Activated CD8-positive, alpha-beta memory T cell treated with anti-CD3 and anti-CD28 coated beads, Interleukin-2, amount 50 U/mL, for 4 hours (primary cell): ENCODE results near the gene ST8SIA3.

Source experiments
- DNase-seq: peaks from one replicate; pipeline ENCODE4 v3.0.0-alpha.2; 2020

The ST8SIA3 gene

DNA sequence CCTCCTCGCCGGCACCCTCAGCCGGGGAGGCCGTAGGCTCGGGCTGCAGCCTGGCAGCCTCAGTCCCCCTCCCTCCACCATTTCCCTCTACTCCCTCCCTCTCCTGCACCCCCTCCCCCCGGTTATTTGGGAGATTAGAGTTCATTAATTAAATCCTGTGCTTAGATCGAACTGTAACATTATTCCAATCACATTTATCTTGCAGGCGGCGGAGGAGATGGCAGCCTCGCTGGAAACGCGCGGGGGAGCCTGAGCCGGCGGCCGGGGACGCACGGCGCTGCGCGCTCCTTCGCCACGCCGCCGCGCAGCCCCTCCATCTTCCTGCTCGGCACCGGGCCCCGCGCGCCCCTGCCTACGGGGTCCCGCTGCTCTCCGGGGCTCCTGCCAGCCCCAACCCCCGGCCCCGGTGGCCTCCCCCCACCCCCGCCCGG, at the start of gene ST8SIA3:
Gene ST8SIA3 (plus strand): TSS at position 287 of the 431 bp plus-strand sequence. CDS start 290 bp downstream, outside the sequence.
- DNase-seq = no peak

- DNase-seq = no peak
Observed at GRCh38 chr18:57311472-57311871, 40.9 kb upstream of the ST8SIA3 start.

DNA sequence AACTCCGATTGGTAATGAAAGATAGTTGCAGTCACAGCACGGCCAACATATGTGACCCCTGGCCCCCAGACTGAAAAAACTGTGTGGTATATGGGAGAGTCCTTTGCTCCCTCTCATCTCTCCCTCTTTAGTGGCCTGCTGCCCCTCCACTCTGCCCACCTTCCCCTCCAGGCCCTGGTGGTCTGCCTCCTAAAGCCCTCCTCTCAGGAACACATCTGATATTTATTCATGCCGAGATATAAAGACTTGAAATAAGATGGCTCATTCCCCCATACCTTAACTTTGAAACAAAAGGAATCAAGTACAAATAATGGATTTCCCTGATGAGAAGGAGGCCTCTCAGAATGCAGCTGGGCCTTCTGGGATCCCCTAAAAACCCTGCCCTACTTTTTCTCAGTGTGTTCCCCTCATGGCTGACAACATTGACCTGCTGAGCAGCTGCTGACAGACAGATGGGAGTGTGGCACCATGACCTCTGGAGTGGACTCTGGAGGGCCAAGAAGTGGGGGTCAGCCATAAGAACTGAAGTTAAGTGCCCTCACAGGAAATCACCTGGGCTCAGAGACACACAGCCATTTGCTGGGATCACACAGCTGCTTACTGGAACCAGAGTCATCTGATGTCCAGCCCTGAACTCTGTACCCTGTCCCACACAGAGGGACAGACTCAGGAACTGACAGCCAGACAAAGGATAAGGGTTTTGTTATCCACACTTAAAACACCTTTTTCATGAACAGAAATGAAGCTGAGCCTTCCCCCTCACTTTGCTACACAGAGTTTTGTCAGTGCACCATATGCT, 39.8 kb upstream of the ST8SIA3 start:
- DNase-seq = no peak

DNA sequence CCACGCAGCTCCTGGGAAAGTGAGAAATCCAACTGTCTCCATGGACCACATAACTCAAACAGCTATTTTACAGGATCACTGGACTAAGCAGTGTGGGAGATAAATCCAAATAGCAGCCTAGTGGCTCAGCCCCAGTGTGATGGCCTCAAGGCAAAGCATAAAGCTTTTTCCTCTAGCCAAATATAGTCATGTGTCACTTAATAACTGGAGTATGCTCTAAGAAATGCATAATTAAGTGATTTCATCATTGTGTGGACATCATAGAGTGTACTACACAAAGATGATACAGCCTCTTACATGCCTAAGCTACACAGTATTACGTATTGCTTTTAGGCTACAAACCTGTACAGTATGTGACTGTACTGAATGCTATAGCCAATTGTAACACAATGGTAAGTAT, 31.8 kb upstream of the ST8SIA3 start:
- no peak for DNase-seq

- DNase-seq = no peak
Observed at GRCh38 chr18:57325491-57326166, 26.7 kb upstream of the ST8SIA3 start.

GRCh38 chr18:57326718-57327323, 25.5 kb upstream of the ST8SIA3 start:
- no peak for DNase-seq

- no peak for DNase-seq
Observed at GRCh38 chr18:57328665-57329064, 23.7 kb upstream of the ST8SIA3 start.

- DNase-seq = no peak
Observed at GRCh38 chr18:57329856-57330255, 22.5 kb upstream of the ST8SIA3 start.

DNA sequence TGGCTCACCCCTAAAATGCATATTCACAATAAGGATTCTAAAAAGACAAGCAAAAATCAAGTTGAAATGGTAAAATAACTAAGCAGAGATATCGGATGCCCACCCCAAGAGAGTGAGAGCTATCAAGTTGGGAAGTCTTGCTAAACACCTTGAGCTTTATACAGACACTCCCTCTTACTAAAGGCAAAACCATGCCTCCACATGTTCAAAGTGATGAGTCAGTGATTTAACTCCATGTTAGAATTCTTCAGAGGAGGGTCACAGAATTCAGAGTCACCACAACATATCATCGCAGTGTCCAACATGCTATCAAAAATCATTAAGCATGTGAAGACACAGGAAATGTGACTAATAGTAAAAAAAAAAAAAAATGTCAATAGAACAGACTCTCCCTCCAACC, 20.6 kb upstream of the ST8SIA3 start:
- DNase-seq = no peak

DNA sequence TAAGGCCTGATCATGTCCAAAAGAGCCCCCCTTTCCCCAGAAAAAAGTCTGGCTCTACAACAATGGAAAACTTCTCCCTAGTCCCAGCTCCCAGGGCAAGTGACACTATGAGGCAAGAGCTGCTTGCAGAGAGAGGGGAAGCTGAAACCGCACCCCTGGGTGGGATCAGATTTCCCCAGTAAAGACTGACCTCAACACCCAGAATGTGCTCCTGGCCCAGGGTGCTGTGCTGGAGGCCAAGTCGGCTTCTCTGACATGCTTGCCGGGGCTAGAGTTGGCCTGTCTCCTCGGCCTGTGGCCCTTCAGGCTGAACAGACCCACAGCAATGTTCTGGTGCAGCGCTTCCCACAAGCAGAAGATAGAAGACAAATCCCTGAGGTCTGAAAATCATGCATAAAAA, 18.4 kb upstream of the ST8SIA3 start:
- no peak for DNase-seq

- DNase-seq = no peak
Observed at GRCh38 chr18:57334383-57334782, 18.0 kb upstream of the ST8SIA3 start.

DNA sequence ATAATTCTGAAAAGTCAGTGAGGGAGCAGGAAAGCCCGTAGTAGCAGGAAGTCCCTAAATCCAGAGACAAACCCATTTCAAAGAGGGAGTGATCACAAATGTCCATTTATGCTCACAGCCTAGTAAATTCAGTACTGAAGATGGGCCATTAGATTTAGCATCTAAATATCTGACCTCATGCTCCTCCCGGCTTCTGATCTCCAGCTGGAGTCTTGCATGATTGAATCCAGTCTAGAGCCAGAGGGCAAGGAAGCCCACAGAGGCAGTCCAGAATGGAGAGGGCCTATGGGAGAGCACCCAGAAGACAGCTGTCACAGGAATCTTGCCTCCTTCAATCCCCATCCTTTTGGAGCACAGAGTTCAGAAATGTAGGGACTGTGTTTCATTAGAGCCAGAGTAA, 16.0 kb upstream of the ST8SIA3 start:
- no peak for DNase-seq

DNA sequence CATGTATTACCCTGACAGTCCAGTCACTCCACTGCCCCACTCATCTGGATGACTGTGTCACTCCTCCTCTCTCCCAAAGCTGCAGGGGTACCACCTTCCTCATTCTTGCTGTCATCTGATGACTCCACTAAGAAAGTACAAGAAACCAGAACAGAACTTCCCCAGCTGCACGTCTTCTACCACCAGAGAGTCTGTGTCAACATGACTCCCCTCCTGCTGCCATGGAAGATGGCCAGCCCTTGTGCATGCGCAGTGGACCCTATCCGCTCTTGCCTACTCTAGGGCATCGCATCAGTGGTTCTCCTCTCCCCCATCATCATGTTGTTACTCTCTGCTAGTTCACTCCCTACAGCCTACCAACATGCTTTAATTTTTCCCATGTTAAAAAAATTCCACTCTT, 14.5 kb upstream of the ST8SIA3 start:
- DNase-seq = no peak

- DNase-seq = no peak
Observed at GRCh38 chr18:57343833-57344232, 8.5 kb upstream of the ST8SIA3 start.

DNA sequence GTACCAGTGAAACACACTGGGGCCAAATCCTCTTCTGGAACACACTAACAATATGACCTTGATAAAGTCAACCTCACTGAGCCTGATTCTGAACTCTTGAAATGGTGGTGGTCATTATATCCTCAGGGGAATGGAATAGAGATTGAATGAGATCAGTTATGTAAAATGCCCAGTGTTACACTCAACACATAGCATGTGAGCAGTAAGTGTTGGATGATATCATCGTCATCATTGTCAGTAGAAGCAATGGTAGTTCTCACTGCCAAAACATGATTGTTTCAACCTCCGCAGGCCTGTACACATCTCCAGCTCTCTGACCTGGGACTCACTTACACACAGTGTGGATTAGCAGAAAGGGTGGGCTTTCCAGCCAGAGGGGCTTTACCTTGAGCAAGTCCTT, 5.5 kb upstream of the ST8SIA3 start:
- no peak for DNase-seq

DNA sequence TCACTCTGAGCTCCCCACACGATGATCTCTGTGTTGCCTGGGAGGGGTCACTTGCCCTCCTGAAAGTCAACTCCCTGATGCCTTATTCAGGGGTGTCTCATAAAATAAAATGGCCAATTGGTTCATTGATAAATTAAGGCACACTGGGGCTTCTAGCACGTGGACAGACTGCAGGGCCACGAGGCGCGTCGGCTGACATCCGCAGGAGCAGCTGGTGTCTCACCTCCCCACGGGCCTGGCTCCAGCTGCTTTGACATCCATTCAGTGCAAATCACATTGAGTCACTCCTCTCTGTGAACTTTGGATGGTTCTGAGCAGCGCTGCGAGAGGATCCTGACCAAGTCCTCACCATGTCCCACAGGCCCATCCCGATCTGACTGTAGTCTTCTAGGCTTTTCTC, 4.6 kb upstream of the ST8SIA3 start:
- no peak for DNase-seq

- DNase-seq = no peak
Observed at GRCh38 chr18:57352761-57353136, 392 bp downstream of the ST8SIA3 start.

- no peak for DNase-seq
Observed at GRCh38 chr18:57353137-57353939, 981 bp downstream of the ST8SIA3 start.

- DNase-seq = no peak
Observed at GRCh38 chr18:57353940-57354461, 1.6 kb downstream of the ST8SIA3 start.

DNA sequence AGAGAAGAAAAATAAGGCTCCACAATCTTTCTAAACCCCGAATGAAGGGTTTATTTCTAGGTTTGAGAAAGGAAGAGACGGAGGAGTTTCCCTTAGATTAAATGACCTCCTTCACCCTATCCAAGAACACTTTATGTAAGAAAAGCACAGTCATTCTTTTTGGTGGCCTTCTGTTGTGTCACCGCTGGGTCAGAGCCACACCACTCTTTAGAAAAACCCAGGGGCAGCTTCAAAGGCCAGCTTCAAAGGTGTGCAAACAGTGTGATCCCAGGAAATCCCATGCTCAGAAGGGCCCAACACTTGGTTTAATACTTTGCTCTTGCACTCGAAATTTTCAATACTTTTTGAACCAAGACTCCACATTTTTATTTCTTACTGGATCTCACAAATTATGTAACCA, 7.1 kb downstream of the ST8SIA3 start:
- no peak for DNase-seq

- DNase-seq = no peak
Observed at GRCh38 chr18:57362714-57363113, 10.4 kb downstream of the ST8SIA3 start.

DNA sequence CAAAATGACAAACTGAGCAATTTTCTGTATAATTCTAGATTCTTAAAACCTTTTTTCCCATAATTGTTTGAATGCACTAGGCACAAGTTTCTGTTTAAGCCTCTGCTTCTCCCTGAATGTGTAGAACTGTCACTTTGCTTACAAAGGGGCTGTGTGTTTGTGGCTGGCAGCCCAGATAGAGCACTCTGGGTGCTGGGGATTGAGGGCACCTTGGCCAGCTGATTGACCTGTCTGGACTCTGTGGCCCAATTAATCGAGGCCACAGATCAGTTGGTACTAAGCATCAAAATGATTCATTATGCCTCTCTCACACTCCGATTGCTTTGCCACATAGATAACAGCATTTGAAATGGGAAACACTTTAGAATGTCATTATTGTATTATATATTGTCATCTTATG, 12.1 kb downstream of the ST8SIA3 start:
- no peak for DNase-seq

GRCh38 chr18:57366528-57367081, 14.2 kb downstream of the ST8SIA3 start:
- no peak for DNase-seq
